ENCODE results near the gene CDH26.

- TF ChIP-seq MXI1 (conservative IDR thresholded peaks at IDR 0.05; ENCODE audit: poor library complexity, severe bottlenecking) (no peak), CTCF (IDR thresholded peaks at IDR 0.05; ENCODE audit: poor library complexity, severe bottlenecking) (no peak), POLR2AphosphoS5 (IDR thresholded peaks at IDR 0.05) (no peak), EP300 (conservative IDR thresholded peaks at IDR 0.05; ENCODE audit: poor library complexity, severe bottlenecking) (no peak), TAF1 (IDR thresholded peaks at IDR 0.05; ENCODE audit: low read depth) (no peak), RAD21 (conservative IDR thresholded peaks at IDR 0.05) (no peak)
Observed at GRCh38 chr20:59987135-59987534, 28.9 kb downstream of the CDH26 start.

All from neural cell (in vitro differentiated cells).